Mucosa of descending colon (tissue), 3 donors: ENCODE data around the gene WNT9A. TPM values are rescaled to one million over a fixed set of nuclear protein-coding genes. Genes with fewer than 3 reads are reported as not detected.

Experiments used
- ATAC-seq: fragments of 200-7000 bp; cut with Tn5 transposase; one replicate; pipeline ENCODE4 v1.9.1; 2020; ENCODE audit warnings: mild to moderate bottlenecking, moderate library complexity
- DNase-seq, 3 donors: peaks; one replicate each; pipeline ENCODE4 v3.0.0-alpha.2; 2020
- H3K36me3 ChIP-seq: fragments of 200-600 bp; one replicate; pipeline ENCODE4 v1.8.0; 2021; ENCODE audit warnings: low read depth, mild to moderate bottlenecking
- H3K4me1 ChIP-seq: fragments of 200-600 bp; one replicate; pipeline ENCODE4 v1.8.0; 2021; ENCODE audit warnings: low read depth, mild to moderate bottlenecking
- H3K4me3 ChIP-seq: fragments of 200-600 bp; one replicate; pipeline ENCODE4 v1.8.0; 2021; ENCODE audit warnings: mild to moderate bottlenecking
- H3K9me3 ChIP-seq: fragments of 200-600 bp; one replicate; pipeline ENCODE4 v1.8.0; 2021; ENCODE audit warnings: mild to moderate bottlenecking
- intact Hi-C, 2 donors: fragments of 100-400 bp; cut with DNase I in 1 of 2; cut with micrococcal nuclease in 1 of 2; formaldehyde crosslinking; loops; one replicate each; pipeline versions ENCODE4 v1.11.0 to v1.11.1; 2022; cut with DNase I, micrococcal nuclease
- total RNA-seq, 3 donors: library from RNA; stranded (reverse); fragmentation: NEBNext Ultra II Directional in 2 of 3; extraction: Animal tissue kit (Norgen Biotek cat#: 25700) in 2 of 3; gene quantifications; one replicate each; pipeline versions ENCODE4 v1.2.1 to v1.2.4, GENCODE V29; 2021 to 2023
- TF ChIP-seq, protein P1 (sequence below): fragments of 200-600 bp; IDR thresholded peaks from one replicate; pipeline ENCODE4 v1.8.0; 2022; ENCODE audit warnings: antibody characterized with exemption, mild to moderate bottlenecking
- donor health status: DM: no; HTN: no; CAD: no; lungs with moderate emphysema.
- donor health status: DM: no; HTN: no; CAD: no.
- donor health status: DM: no; HTN: yes; CAD: no.

WNT9A gene
- total RNA-seq, 3 donors from 2014 or later, result 1.7 to 12.7 (median 2.4) TPM

DNA sequence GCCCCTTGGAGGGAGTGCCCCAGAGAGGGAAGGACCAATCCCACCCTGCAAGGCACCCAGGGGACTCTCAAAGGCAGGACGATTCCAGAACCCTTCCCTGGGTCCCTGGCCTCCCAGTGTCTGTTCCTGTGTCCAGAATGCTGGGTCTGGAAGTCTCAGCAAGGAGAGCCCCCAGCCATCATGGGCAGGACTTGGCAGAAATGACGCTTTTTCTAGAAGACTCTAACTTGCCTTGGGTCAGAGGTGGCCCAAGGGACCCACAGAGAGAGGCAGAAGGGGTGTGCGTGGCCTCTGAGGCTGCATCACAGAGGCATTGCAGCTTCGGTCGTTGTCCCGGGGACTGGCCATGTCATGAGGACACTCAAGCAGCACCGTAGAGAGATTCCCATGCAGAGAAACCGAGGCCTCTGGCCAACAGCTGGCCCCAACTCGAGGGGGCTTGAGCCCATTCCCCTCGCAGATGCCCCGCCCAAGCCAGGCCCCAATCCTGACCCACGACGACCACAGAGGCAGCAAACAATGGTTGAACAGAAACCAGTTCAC lies 57.8 kb downstream of the WNT9A start:
- H3K4me3 ChIP-seq, result no peak overlapping the region
- H3K36me3 ChIP-seq, result no peaks in the 10 kb centered on the region
- intact Hi-C loops, result no loop called here
- DNase-seq, result peak in 1 of 3 donors; percentile 40
- H3K9me3 ChIP-seq, result no peaks in the 10 kb centered on the region
- no peaks in the 10 kb centered on the region for H3K4me1 ChIP-seq
- ATAC-seq, result no peak
- TF ChIP-seq, protein P1, sequence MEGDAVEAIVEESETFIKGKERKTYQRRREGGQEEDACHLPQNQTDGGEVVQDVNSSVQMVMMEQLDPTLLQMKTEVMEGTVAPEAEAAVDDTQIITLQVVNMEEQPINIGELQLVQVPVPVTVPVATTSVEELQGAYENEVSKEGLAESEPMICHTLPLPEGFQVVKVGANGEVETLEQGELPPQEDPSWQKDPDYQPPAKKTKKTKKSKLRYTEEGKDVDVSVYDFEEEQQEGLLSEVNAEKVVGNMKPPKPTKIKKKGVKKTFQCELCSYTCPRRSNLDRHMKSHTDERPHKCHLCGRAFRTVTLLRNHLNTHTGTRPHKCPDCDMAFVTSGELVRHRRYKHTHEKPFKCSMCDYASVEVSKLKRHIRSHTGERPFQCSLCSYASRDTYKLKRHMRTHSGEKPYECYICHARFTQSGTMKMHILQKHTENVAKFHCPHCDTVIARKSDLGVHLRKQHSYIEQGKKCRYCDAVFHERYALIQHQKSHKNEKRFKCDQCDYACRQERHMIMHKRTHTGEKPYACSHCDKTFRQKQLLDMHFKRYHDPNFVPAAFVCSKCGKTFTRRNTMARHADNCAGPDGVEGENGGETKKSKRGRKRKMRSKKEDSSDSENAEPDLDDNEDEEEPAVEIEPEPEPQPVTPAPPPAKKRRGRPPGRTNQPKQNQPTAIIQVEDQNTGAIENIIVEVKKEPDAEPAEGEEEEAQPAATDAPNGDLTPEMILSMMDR, result no peak

DNA sequence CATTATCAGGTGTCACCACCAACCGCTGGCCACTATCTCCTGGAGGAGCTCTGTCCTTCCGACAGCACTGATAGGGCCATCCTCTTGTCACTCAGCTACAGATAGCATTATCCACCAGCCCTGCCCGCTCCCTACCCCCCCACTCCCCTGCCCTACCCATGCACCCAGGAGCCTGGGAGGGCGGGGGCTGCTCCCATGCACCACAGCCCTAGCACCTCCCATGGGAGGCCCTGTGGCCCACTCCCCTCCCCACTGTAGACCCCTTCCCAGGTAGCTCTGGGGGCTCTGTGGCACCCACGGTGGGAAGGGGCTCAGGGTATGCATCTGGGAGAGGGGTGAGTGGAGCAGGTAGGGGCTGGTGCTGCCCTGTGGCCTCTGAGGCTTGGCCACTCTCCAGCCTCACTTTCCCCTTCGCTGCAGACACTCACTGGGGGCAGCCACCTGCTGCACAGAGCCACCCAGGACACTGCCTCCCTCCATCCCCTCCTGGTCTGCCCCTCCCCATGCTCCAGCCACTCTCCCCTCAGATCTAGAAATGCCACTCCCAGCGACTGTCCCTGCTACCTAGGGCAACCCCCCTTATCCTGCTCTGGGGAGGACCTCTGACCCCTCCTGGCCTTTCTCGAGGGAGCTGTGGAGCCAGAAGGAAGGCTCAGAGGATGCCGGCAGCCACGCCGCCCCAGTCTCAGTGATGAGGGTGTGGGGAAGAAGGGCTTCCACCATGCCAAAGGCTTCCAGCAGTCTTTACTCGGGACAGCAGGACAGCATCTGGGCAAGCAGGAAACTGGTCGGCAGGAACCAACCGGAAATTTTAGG lies 58.5 kb downstream of the WNT9A start:
- no peaks in the 10 kb centered on the region for H3K36me3 ChIP-seq
- TF ChIP-seq, protein P1, result no peak
- DNase-seq, result peak in 2 of 3 donors; percentile 15 to 37
- H3K4me1 ChIP-seq, result no peaks in the 10 kb centered on the region
- H3K9me3 ChIP-seq, result no peaks in the 10 kb centered on the region
- ATAC-seq, result no peak
- no peak overlapping the region for H3K4me3 ChIP-seq
- intact Hi-C loops, result no loop called here

DNA sequence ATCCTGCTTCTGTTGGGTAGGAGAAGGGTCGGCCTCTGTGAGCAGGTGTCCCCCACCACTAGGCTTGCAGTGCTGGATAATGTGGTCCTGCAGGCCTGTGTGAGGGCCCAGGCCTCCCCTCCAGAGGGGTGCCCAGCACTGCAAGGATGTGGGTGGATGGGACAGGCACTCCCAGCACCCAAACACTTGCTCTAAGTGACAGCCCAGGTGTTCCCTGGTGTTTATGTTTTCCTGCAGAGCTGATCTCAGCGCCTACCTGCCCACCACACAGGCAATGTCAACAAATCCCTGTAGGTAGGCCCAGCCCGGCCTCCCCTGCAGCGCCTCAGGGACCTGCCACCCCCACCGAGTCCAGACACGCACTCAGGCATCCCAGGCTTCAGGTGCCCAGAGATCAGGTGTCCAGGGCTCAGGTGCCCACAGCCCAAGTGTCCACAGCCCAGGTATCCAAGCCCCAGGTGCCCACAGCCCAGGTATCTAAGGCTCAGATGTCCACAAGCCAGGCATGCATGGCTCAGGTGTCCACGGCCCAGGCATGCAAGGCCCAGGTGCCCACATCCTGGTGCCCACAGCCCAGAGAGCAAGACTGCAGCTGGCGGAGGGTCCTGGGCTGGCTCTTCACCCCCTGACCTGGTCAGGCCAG lies 59.2 kb downstream of the WNT9A start:
- DNase-seq (peak in 2 of 3 donors; percentile 17 to 36), ATAC-seq (no peak)
- no peaks in the 10 kb centered on the region for H3K9me3 ChIP-seq
- no peaks in the 10 kb centered on the region for H3K4me1 ChIP-seq
- H3K4me3 ChIP-seq, result no peak overlapping the region
- H3K36me3 ChIP-seq, result no peaks in the 10 kb centered on the region
- intact Hi-C loops, result no loop called here
- TF ChIP-seq, protein P1, result no peak

DNA sequence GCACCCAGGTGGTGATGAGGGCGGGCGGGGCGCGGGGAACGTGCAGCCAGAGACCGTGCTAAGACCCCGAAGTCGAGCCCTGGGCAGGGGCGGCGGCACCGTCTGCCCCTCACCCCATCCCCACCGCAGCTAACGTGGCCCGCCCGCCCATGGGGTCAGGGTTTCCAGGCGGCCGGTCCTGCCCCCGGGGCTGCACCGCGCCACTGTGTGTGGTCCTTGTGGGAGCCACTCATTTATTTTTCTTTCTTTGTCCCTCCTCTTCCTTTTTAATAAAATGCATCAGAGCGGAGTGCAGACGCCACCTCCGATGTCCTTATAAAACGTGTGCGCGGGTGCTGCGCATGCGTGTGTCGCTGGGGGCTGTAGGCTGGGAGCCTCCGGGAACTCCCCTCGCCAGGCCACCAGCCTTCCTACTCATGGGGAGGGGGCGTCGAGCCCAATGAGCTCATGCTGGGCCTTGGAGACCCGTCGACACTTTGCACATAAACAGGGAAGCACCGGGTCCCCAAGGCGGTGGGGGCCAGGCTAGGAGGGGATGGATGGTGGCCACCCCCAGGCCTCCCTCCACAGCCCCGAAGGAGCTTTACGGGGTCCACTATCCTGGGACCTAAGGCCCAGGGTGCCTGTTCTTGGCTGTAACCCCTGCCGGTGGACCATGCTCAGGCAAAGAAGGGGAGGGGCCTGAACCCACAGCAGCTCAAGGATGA lies 59.9 kb downstream of the WNT9A start:
- TF ChIP-seq, protein P1, result no peak
- DNase-seq (peak in 2 of 3 donors; percentile 59 to 67), ATAC-seq (peak; percentile 52)
- intact Hi-C loops, result no loop called here
- no peaks in the 10 kb centered on the region for H3K9me3 ChIP-seq
- H3K4me1 ChIP-seq, result no peaks in the 10 kb centered on the region
- peak overlapping the region; percentile 3 for H3K4me3 ChIP-seq
- H3K36me3 ChIP-seq, result no peaks in the 10 kb centered on the region

DNA sequence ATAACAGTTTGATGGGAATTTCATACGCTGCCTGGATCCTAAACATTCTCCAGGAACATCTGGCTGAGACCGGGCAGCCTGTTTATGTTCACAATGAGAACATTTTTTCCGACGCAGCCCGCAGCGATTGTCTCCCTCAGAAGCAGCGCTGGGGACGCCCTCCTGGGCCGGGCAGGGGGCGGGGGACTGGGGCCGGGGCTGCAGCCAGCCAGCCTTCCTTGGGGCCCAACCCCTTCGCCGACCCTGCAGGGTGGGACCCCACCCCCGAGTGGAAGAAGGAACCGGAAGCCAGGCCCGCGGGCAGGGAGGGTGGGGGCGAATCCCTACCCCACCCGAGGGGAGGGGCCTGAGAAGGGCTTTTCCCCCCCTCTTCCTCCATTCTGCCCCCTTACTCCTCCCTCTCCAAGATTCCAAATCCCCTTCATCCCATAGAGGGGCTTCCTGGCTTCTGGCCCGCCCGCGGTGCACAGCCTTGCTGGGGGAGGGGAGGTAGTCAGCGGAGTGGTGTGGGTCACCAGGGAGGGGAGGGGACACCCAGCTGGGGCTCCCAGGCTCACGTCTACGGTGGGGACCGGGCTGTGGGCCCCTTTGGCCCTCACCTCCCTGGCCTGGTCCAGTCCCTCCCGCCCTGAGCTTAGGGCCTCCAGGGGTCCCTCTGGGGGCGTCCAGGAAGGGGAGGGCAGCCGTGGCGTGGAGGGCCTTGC lies 60.6 kb downstream of the WNT9A start:
- no peaks in the 10 kb centered on the region for H3K4me1 ChIP-seq
- no peaks in the 10 kb centered on the region for H3K9me3 ChIP-seq
- intact Hi-C loops, result no loop called here
- H3K36me3 ChIP-seq, result no peaks in the 10 kb centered on the region
- DNase-seq (peak; percentile 35 to 77 (median 65)), ATAC-seq (peak; percentile 53)
- peak overlapping the region; percentile 3 for H3K4me3 ChIP-seq
- TF ChIP-seq, protein P1, result no peak
